ENCODE results near the gene CRB3. TPM values are rescaled to one million over a fixed set of nuclear protein-coding genes. Genes with fewer than 3 reads are reported as not detected.

CRB3 gene
- total and polyA plus RNA-seq, 12 donors, result 0.28 TPM; not detected in 11

DNA sequence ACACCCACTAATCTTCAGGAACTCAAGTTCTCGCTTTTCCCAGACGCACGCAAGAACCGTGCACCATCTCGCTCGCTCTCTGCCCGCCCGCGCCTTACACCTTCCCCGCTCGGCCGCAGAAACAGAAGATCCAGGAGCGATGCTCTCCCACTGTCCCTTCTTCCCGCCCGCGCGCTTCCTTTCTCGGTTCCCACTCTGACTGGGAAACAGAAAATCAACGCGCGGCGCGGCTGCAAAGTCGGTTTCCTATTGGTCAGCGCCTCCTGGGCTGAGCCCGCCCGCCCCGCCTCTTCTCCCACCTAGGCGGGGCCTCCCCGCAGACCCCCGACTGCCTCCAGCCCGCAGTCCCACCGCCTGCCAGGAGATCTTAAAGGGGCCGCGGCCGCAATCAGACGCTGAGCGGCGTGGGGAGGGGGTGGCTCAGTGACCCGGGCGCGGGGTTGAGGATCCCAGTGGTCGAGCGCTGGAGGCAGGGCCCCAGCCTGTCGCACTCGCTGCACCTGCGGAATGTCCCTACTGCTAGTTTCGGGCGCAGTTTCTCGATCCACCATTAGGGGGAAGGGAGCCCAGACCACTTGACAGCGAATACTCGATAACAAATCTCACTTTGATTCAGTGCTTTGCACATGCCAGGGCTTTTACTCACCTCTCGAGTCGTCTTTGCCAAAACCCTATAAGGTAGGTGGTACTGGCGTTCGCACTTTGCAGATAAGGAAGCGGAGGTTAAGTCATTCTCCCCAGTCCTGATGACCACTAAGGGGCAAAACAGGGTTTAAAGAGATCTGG, 3.8 kb upstream of the CRB3 start:
- Histone ChIP-seq H3K9me3 (no peaks in the 10 kb centered on the region), H3K4me1 (peaks cover 5 to 29% (median 17%) of the 10 kb centered on the region in 9 donors), H3K4me3 (peak overlapping the region; percentile 61 to 97 (median 72)), H3K27ac (peak overlapping the region in 9 of 10 donors; percentile 38 to 87 (median 65)), H3K36me3 (peaks cover 0 to 21% (median 0%) of the 10 kb centered on the region in 9 donors), H3K27me3 (peaks cover 7 to 34% (median 30%) of the 10 kb centered on the region in 7 donors)
- ATAC-seq (peak; percentile 92 to 98 (median 96)), DNase-seq (peak; percentile 97 to 98)
- WGBS, 2 donors, result 0 to 1% methylated on average over 57 of the region's 57 CpGs
- intact Hi-C loops (cut with DNase I), result loop anchor here in 1 of 10 donors (2.0 kb wide), 1 partner anchor 35 kb away; the partner anchor contains the start of gene KHSRP
- TF ChIP-seq, protein P1, sequence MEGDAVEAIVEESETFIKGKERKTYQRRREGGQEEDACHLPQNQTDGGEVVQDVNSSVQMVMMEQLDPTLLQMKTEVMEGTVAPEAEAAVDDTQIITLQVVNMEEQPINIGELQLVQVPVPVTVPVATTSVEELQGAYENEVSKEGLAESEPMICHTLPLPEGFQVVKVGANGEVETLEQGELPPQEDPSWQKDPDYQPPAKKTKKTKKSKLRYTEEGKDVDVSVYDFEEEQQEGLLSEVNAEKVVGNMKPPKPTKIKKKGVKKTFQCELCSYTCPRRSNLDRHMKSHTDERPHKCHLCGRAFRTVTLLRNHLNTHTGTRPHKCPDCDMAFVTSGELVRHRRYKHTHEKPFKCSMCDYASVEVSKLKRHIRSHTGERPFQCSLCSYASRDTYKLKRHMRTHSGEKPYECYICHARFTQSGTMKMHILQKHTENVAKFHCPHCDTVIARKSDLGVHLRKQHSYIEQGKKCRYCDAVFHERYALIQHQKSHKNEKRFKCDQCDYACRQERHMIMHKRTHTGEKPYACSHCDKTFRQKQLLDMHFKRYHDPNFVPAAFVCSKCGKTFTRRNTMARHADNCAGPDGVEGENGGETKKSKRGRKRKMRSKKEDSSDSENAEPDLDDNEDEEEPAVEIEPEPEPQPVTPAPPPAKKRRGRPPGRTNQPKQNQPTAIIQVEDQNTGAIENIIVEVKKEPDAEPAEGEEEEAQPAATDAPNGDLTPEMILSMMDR (IDR thresholded peaks at IDR 0.05), result peak in 8 of 9 donors; percentile 33 to 73 (median 52)

DNA sequence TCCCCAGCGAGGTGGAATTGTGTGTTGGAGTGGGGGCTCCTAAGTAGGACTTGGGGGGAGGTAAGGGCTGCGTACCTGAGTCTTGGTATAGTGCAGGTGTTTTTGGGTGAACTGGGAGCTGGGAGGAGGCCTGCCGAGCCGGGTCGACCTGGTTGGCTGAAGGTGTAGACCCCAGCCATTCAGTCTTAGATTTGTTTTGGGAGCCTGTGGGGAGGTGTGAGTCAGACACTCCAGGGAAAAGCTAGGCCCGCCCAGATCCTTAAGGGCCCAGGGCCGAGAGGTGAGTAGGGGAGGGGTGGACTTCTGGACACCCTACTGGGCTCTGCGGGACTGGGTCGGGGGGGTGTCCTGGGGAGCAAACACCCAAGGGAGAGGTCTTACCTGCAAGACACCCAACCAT, 935 bp downstream of the CRB3 start:
- TF ChIP-seq, protein P1 (IDR thresholded peaks at IDR 0.05), result no peak
- no peak for DNase-seq
- Histone ChIP-seq H3K27ac (no peak overlapping the region), H3K4me3 (no peak overlapping the region), H3K9me3 (no peaks in the 10 kb centered on the region), H3K4me1 (peaks cover 0 to 15% (median 4%) of the 10 kb centered on the region in 9 donors), H3K27me3 (peaks cover 7 to 54% (median 38%) of the 10 kb centered on the region in 7 donors), H3K36me3 (peaks cover 0 to 5% (median 0%) of the 10 kb centered on the region in 9 donors)
- 40 to 52% methylated on average over 9 of the region's 9 CpGs for WGBS, 2 donors
- no peak for ATAC-seq
- intact Hi-C loops (cut with DNase I), result no loop called here

DNA sequence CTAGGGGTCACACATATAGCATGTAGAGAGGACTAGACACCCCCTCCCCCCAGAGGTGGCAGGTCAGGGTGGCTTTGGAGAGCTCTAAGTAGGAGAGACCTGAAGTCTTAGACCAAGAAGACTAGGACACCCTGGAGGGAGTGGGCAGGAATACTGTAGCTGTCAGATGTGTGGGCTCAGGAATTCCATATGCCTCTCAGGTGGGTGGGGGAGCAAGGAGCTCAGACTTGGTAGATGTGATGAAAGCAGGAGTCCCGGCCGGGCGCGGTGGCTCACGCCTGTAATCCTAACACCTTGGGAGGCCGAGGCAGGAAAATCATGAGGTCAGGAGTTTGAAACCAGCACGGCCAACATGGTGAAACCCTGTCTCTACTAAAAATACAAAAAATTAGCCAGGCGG, 1.6 kb downstream of the CRB3 start:
- 85 to 90% methylated on average over 8 of the region's 8 CpGs for WGBS, 2 donors
- Histone ChIP-seq H3K27ac (no peak overlapping the region), H3K9me3 (no peaks in the 10 kb centered on the region), H3K36me3 (peaks cover 0 to 5% (median 0%) of the 10 kb centered on the region in 9 donors), H3K4me3 (no peak overlapping the region), H3K4me1 (peaks cover 0 to 8% (median 2%) of the 10 kb centered on the region in 9 donors), H3K27me3 (peaks cover 7 to 54% (median 38%) of the 10 kb centered on the region in 7 donors)
- intact Hi-C loops (cut with DNase I), result no loop called here
- no peak for DNase-seq
- TF ChIP-seq, protein P1 (IDR thresholded peaks at IDR 0.05), result no peak
- ATAC-seq, result no peak

DNA sequence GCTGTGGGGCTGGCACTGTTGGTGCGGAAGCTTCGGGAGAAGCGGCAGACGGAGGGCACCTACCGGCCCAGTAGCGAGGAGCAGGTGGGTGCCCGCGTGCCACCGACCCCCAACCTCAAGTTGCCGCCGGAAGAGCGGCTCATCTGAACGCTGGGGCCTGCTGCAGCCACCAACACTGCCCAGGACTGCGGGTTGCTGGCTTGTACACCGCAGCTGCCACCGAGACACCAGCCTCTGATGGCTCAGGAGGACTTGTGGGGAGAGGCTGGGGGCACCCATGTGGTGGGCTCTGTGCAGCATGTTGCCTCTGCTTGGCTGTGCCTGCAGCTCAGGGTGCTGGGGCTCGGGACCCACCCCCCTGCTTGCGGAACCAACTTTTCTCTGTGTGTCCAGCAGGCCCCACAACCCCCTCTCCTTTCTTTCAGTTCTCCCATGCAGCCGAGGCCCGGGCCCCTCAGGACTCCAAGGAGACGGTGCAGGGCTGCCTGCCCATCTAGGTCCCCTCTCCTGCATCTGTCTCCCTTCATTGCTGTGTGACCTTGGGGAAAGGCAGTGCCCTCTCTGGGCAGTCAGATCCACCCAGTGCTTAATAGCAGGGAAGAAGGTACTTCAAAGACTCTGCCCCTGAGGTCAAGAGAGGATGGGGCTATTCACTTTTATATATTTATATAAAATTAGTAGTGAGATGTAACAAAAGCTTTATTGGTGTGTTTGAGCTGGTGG, 2.6 kb downstream of the CRB3 start:
- intact Hi-C loops (cut with DNase I), result no loop called here
- no peak for DNase-seq
- TF ChIP-seq, protein P1 (IDR thresholded peaks at IDR 0.05), result no peak
- Histone ChIP-seq H3K4me3 (no peak overlapping the region), H3K4me1 (peaks cover 0 to 6% (median 0%) of the 10 kb centered on the region in 9 donors), H3K27ac (no peak overlapping the region), H3K27me3 (peaks cover 7 to 54% (median 39%) of the 10 kb centered on the region in 7 donors), H3K36me3 (peaks cover 0 to 13% (median 0%) of the 10 kb centered on the region in 9 donors), H3K9me3 (no peaks in the 10 kb centered on the region)
- 86 to 90% methylated on average over 21 of the region's 21 CpGs for WGBS, 2 donors
- ATAC-seq, result no peak
